Superior temporal gyrus (tissue), 1 donor: Measurements from ENCODE around the gene EPB41L4A.

ENCODE experiments used
- DNase-seq: peaks from one replicate; pipeline ENCODE4 v3.0.0-alpha.2; 2016; ENCODE audit errors: extremely low spot score

EPB41L4A gene

DNA sequence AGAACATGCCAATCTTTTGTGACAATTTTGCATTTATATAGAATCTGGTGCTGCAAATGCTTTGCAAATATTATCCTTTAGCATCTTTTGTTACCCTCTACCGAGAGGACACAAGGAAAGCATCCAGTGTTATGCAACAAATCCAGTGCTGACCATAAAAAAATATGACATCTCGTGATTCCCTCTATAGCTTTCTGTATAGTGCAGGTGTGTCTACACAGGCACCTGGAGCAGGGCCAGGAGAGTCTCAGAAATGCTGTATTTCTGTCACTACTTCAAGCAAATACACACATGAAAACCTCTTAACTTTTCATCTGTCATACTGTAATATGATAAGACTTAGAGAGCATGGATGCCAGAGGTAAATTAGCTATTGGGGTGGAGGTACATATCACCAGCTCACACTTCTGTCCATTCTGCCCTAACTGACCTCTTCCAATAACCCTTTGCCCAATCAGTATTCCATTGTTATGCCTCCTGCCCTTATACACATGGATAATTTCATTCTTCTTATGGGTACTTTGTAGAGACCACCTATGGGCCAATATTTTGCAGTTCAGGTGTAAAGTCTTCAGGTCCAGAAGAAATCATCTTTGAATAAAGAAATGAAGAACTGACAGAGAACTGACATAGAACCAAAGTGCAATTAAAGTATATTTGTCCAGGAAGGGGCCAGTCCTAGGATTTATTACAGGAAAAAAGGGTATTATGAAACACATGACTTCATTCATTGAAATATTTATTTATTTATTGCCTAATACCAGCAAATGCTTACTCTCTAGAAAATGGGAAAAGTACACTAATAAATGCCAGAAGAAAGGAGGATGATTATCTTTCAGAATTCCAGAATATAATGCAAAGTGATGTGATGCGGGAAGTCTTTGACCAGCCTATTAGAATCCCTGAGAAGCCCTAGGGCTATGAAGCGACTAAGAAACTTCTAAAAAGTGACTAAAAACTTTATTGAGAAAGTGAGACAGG is 106.5 kb downstream of the EPB41L4A start:
- no peak for DNase-seq

GRCh38 chr5:112310746-112311145 is 108.3 kb downstream of the EPB41L4A start:
- no peak for DNase-seq

- DNase-seq, result no peak
These were observed 110.5 kb downstream of the EPB41L4A start for GRCh38 chr5:112308608-112309007.

DNA sequence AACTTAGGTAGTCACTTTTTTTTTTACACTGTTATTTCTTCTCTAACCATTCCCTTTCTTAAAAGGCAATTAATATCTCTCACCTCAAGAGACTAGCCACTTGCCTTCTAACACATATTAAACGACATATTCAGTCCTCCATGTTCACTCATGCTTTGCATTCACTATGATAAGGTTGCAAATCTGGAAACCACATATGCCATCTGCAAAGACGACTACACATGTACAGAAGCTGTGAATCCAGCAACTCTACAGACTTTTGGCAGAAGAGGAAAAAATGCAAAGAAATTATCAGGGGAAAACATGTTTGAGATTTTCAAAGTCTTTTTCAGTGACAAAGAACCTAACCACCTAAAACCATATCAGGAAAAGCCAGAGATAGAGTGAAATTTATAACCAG is 112.1 kb downstream of the EPB41L4A start:
- DNase-seq, result no peak

DNA sequence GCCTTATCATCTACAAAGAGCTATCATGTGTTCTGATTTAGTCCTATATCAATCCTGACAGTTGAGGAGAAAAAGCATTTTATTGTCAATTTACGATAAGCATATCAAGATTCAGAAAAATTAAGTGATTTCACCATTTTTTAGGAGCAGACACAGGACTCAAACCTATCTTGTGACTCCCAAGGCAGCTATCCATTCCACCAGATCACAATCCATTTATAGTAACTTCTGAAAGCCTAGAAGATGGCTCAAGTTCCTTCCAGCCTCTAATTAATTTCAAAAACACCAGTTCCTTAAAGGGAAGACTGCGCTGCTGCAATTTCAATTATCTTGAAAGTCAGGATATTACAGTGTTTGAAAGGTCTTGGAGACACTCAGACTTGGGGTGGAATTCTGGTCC is 114.3 kb downstream of the EPB41L4A start:
- DNase-seq, result no peak

- no peak for DNase-seq
These were observed 115.4 kb downstream of the EPB41L4A start for GRCh38 chr5:112303685-112304084.

DNA sequence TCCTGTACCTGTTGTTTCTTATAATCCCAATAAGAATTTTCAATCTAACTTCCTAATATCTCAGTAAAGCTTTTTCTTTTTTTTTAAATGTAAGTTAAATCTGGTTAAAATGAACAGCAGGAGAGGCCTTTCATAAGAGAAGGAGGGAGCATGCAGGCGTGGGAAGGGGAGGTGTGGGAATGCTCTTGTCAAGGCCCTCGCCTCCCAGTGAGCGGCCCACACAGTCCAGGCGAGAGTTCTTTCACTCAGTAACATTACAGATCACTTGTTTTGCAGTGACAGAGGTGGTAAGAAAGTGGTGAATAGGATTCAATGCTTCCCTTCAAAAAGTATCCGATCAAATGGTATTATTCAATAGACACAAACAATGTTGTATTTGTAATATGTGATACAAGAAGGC is 125.0 kb downstream of the EPB41L4A start:
- no peak for DNase-seq

- DNase-seq, result no peak
These were observed 125.5 kb downstream of the EPB41L4A start for GRCh38 chr5:112293587-112293986.

DNA sequence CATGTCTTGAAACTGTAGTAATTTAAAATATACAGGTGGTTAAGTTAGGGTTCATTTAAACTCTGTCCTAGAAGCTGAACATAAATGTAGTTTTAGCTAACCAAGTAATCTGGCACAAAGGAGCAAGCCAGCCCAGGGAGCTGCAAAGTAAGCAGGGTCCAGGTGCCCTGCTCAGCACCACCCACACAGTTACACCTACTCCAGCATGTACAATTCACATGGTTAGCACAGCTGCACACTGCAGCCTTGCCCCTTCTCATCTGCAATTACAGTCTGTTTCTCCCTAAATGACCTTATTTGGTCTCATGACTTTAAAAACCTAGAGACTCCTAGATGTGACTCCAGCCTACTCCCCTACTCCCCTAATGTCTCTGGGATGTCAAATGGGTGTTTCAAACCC is 128.4 kb downstream of the EPB41L4A start:
- no peak for DNase-seq

DNA sequence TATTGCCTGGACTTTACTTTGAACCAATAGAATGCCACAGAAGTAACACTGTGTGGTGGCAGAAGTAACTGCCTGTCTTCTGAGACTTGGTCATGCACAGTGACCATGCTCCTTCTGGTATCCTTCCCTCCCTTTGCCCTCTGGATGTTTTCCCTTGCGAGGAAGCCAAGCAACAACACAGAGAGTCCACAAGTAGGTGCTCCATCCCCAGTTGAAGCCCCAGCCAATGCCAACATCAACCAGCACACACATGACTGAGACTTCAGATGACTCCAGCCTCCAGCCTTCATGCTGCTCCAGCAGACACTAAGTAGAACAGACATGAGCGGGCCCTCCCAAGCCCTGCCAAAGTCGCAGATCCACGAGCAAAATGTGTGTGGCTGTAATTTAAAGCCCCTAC is 129.6 kb downstream of the EPB41L4A start:
- DNase-seq, result no peak

GRCh38 chr5:112283943-112284929 is 134.8 kb downstream of the EPB41L4A start:
- no peak for DNase-seq

DNA sequence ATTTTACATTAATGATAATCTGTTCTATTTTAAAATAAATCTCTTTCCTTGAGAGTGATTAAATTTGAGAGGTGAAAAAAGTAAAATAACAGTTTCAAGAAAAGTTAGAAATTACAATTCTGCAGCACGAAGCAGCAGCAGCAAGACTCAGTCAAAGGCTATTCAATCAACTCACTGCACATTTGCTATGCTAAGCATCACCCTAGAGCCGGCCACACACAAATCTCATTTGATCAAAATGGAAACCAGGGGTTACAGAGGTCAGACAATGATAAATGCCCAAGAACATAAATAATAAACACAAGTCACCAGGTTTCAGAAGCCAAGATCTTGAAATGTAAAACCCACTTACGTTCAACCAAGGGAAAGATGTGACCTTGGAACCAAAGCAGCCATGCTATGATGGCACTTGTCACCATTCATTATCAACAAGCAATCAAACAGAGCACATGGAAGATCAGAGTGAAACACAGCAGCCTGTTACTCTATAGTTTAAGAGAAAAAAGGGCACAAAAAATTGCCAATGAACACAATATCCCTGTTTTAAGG is 136.0 kb downstream of the EPB41L4A start:
- DNase-seq, result no peak

DNA sequence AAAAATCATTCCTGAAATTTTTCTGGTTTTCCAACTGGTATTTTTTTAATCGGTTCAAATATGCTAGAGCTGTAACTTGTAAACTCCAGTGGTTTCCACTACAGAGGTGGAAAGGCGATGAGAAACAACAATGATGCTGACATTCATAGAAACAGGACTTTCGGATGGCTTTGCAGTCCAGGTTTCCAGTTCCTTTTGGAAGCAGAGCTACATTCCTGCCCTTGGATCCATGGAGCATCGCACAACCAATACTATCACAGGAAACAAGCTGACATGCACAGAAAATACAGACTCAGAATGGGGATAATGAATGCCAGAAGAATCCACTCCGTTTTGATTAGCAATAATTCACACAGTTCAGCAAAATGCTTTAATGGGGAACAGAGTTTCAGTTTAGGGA is 140.0 kb downstream of the EPB41L4A start:
- no peak for DNase-seq

- DNase-seq, result no peak
These were observed 142.1 kb downstream of the EPB41L4A start for GRCh38 chr5:112276991-112277390.

GRCh38 chr5:112275671-112276070 is 143.4 kb downstream of the EPB41L4A start:
- no peak for DNase-seq

GRCh38 chr5:112270299-112271293 is 148.5 kb downstream of the EPB41L4A start:
- DNase-seq, result no peak

DNA sequence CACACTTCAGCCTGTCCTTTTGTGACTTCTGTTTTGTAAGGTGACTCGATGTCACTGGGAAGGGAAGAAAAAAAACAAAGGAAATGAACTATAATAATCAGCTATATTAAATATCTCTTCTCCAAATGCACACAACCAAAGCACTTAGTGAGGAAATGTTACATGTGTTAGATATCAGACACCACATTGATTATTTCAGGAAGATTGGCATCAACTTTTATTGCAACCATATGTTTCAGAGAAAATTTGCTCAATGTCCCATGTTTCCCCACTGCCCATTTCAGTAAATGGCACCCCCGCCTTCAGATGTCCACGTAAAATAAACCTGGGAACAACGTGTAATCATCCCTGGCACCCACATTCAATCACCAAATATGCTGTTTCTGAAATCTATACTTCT is 151.8 kb downstream of the EPB41L4A start:
- DNase-seq, result no peak

- DNase-seq, result no peak
These were observed 154.4 kb downstream of the EPB41L4A start for GRCh38 chr5:112264666-112265065.

DNA sequence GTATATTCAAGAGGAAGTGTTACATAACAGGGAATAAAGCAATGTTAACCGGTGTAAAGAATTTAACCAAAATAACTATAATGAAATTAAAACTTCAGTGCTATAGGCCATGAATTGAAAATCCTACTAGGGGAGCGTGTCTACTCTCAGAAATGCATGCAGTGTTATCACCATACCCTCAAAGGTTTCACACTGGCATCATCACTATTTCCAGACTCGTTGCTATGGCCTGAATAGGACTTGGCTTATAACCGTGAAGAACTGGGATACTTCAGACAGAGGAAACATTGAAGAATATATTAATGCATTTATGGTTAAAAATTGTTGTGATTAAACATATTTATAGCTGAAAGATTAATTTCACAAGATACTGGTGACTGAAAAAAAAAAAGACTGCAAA is 154.9 kb downstream of the EPB41L4A start:
- DNase-seq, result no peak

GRCh38 chr5:112263469-112263868 is 155.6 kb downstream of the EPB41L4A start:
- no peak for DNase-seq

GRCh38 chr5:112258571-112258970 is 160.5 kb downstream of the EPB41L4A start:
- no peak for DNase-seq
